ENCODE measurements around the gene ADCY2. TPM values are rescaled to one million over a fixed set of nuclear protein-coding genes. Genes with fewer than 3 reads are reported as not detected.

ADCY2 gene
- total and polyA plus RNA-seq, 9 donors, result 4.0 to 22.8 (median 8.3) TPM

- Histone ChIP-seq H3K27me3 (no peaks in the 10 kb centered on the region), H3K4me3 (no peak overlapping the region), H3K4me1 (ENCODE audit: insufficient read depth) (no peaks in the 10 kb centered on the region), H3K9me3 (no peaks in the 10 kb centered on the region), H3K27ac (no peak overlapping the region), H3K36me3 (no peaks in the 10 kb centered on the region)
- 91 to 93% (median 92%) methylated on average over 10 of the region's 10 CpGs for WGBS, 3 donors
- no peak for DNase-seq
- intact Hi-C loops (cut with DNase I), result no loop called here
- TF ChIP-seq EP300 (IDR thresholded peaks at IDR 0.05) (no peak), POLR2A (IDR thresholded peaks at IDR 0.05) (no peak), CTCF (IDR thresholded peaks at IDR 0.05) (no peak)
These were observed 418.9 kb downstream of the ADCY2 start for GRCh38 chr5:7814816-7815215.

GRCh38 chr5:7815892-7816534 is 420.1 kb downstream of the ADCY2 start:
- Histone ChIP-seq H3K27ac (no peak overlapping the region), H3K4me1 (ENCODE audit: insufficient read depth) (no peaks in the 10 kb centered on the region), H3K4me3 (no peak overlapping the region), H3K36me3 (no peaks in the 10 kb centered on the region), H3K27me3 (no peaks in the 10 kb centered on the region), H3K9me3 (no peaks in the 10 kb centered on the region)
- intact Hi-C loops (cut with DNase I), result no loop called here
- DNase-seq, result peak; percentile 69 to 84 (median 82)
- WGBS, 3 donors, result 18 to 22% (median 20%) methylated on average over 12 of the region's 12 CpGs
- TF ChIP-seq CTCF (IDR thresholded peaks at IDR 0.05) (peak; percentile 30 to 62 (median 43)), EP300 (IDR thresholded peaks at IDR 0.05) (no peak)

- DNase-seq, result no peak
- intact Hi-C loops (cut with DNase I), result no loop called here
- Histone ChIP-seq H3K27me3 (no peaks in the 10 kb centered on the region), H3K4me3 (no peak overlapping the region), H3K9me3 (no peaks in the 10 kb centered on the region), H3K27ac (no peak overlapping the region), H3K4me1 (ENCODE audit: insufficient read depth) (no peaks in the 10 kb centered on the region), H3K36me3 (no peaks in the 10 kb centered on the region)
- 45 to 49% (median 46%) methylated on average over 9 of the region's 9 CpGs for WGBS, 3 donors
- TF ChIP-seq EP300 (IDR thresholded peaks at IDR 0.05) (no peak), CTCF (IDR thresholded peaks at IDR 0.05) (no peak), POLR2A (IDR thresholded peaks at IDR 0.05) (no peak)
These were observed 420.6 kb downstream of the ADCY2 start for GRCh38 chr5:7816535-7816901.

GRCh38 chr5:7822449-7822848 is 426.5 kb downstream of the ADCY2 start:
- no peak overlapping the region for H3K27ac ChIP-seq
- TF ChIP-seq CTCF (IDR thresholded peaks at IDR 0.05), result no peak
- TF ChIP-seq POLR2A (IDR thresholded peaks at IDR 0.05), result no peak
- no peak for TF ChIP-seq EP300 (IDR thresholded peaks at IDR 0.05)
- H3K4me3 ChIP-seq, result no peak overlapping the region
- DNase-seq, result no peak
- H3K27me3 ChIP-seq, result no peaks in the 10 kb centered on the region
- WGBS, 3 donors, result 56 to 77% (median 70%) methylated on average over 3 of the region's 3 CpGs
- intact Hi-C loops (cut with DNase I), result no loop called here
- H3K4me1 ChIP-seq (ENCODE audit: insufficient read depth), result no peaks in the 10 kb centered on the region
- no peaks in the 10 kb centered on the region for H3K36me3 ChIP-seq
- no peaks in the 10 kb centered on the region for H3K9me3 ChIP-seq
